HepG2 (cell line): ENCODE measurements around the gene BCL2L1. TPM values are rescaled to one million over a fixed set of nuclear protein-coding genes. Genes with fewer than 3 reads are reported as not detected.
A peak's percentile ranks its signal among the peaks of the same experiment; 100 is the strongest.

ENCODE experiments used
- BRF2 ChIP-seq: sonication (generic); formaldehyde crosslinking; IDR thresholded peaks from 2 replicates; pipeline ENCODE4 v1.8.1; 2022; ENCODE audit warnings: mild to moderate bottlenecking, missing genetic modification reagents
- CC2D1A ChIP-seq: sonication (generic); formaldehyde crosslinking; IDR thresholded peaks from 2 replicates; pipeline ENCODE4 v1.8.1; 2023; ENCODE audit warnings: mild to moderate bottlenecking, missing genetic modification reagents
- CEBPG ChIP-seq: IDR thresholded peaks from 2 replicates; pipeline ENCODE4 v1.6.1; 2016
- FOXO4 ChIP-seq: sonication (generic); formaldehyde crosslinking; conservative IDR thresholded peaks from 2 replicates; pipeline ENCODE4 v1.8.1; 2023; ENCODE audit warnings: missing genetic modification reagents
- HDAC1 ChIP-seq: sonication (generic); formaldehyde crosslinking; IDR thresholded peaks from 2 replicates; pipeline ENCODE4 v1.5.1; 2020; ENCODE audit warnings: mild to moderate bottlenecking, missing genetic modification reagents
- IRF9 ChIP-seq: sonication (generic); formaldehyde crosslinking; IDR thresholded peaks from 2 replicates; pipeline ENCODE4 v1.8.0; 2022; ENCODE audit warnings: missing genetic modification reagents, mild to moderate bottlenecking, borderline replicate concordance
- NBN ChIP-seq: fragments of 450-650 bp; conservative IDR thresholded peaks from 2 replicates; pipeline ENCODE4 v1.6.1; 2017
- NFE2L1 ChIP-seq: sonication (generic); formaldehyde crosslinking; IDR thresholded peaks from 2 replicates; pipeline ENCODE4 v1.4.0; 2020; ENCODE audit warnings: missing genetic modification reagents, mild to moderate bottlenecking, borderline replicate concordance
- PRDM10 ChIP-seq: sonication (generic); formaldehyde crosslinking; IDR thresholded peaks from 2 replicates; pipeline ENCODE4 v1.4.0; 2020; ENCODE audit warnings: low read depth, missing genetic modification reagents
- SKIL ChIP-seq: sonication (generic); formaldehyde crosslinking; IDR thresholded peaks from 2 replicates; pipeline ENCODE4 v1.8.0; 2022; ENCODE audit warnings: missing genetic modification reagents, mild to moderate bottlenecking, moderate library complexity, borderline replicate concordance
- ZBTB25 ChIP-seq: IDR thresholded peaks from 2 replicates; pipeline ENCODE4 v1.6.1; 2018; ENCODE audit warnings: missing genetic modification reagents
- ZGPAT ChIP-seq: IDR thresholded peaks from 2 replicates; pipeline ENCODE4 v1.6.1; 2016; ENCODE audit warnings: mild to moderate bottlenecking
- ZNF251 ChIP-seq: sonication (generic); formaldehyde crosslinking; IDR thresholded peaks from 2 replicates; pipeline ENCODE4 v1.9.0; 2021; ENCODE audit warnings: mild to moderate bottlenecking, missing genetic modification reagents
- ZNF33B ChIP-seq: sonication (generic); formaldehyde crosslinking; IDR thresholded peaks from 2 replicates; pipeline ENCODE4 v1.5.1; 2020; ENCODE audit warnings: mild to moderate bottlenecking, missing genetic modification reagents
- ZNF468 ChIP-seq: sonication (generic); formaldehyde crosslinking; IDR thresholded peaks from 2 replicates; pipeline ENCODE4 v1.8.0; 2022; ENCODE audit warnings: mild to moderate bottlenecking, moderate library complexity, missing genetic modification reagents
- ZNF580 ChIP-seq: IDR thresholded peaks from 2 replicates; pipeline ENCODE4 v1.6.1; 2016; ENCODE audit warnings: low read depth, borderline replicate concordance
- ZNF678 ChIP-seq: sonication (generic); formaldehyde crosslinking; IDR thresholded peaks from 2 replicates; pipeline ENCODE4 v1.4.0; 2020; ENCODE audit warnings: mild to moderate bottlenecking, missing genetic modification reagents
- polyA plus RNA-seq, 8 experiments: library from polyadenylated mRNA; depleted of rRNA in 3 of 8; stranded (reverse) in 7 of 8; unstranded in 1 of 8; fragments of >200 nt; fragmentation: Illumina TruSeq in 4 of 8; extraction: Trizol in 4 of 8; gene quantifications; 2 replicates each; pipeline versions ENCODE4 v1.2.1 to v1.2.3, GENCODE V29; 2011 to 2016; ENCODE audit warnings: low read depth in 4 of 8, missing spikeins in 1 of 8, mixed read lengths in 1 of 8; ENCODE audit not compliant: insufficient read depth in 1 of 8
- total RNA-seq, 5 experiments: library from RNA; depleted of rRNA; stranded (reverse); fragments of >200 nt; fragmentation: Illumina TruSeq; extraction: Trizol; gene quantifications; 2 replicates each; pipeline ENCODE4 v1.2.3, GENCODE V29; 2016; ENCODE audit warnings: low read depth in 1 of 5

The BCL2L1 gene
- total and polyA plus RNA-seq, 2 of the 13 experiments (the other 11 are each of a cell fraction or from before 2014, with no cell fraction given): 164 to 258 TPM

GRCh38 chr20:31662372-31662854 is 60.3 kb downstream of the BCL2L1 start (continued):
- TF ChIP-seq BRF2 (CRISPR knock-in tag) (no peak; the same call in 1 of the 2 replicates), PRDM10 (no peak), NFE2L1 (CRISPR knock-in tag) (no peak), ZGPAT (CRISPR knock-in tag) (no peak), ZNF468 (CRISPR knock-in tag) (no peak), NBN (no peak), IRF9 (CRISPR knock-in tag) (peak; percentile 39; the same call in 1 of the 2 replicates), CC2D1A (CRISPR knock-in tag) (no peak), HDAC1 (CRISPR knock-in tag) (no peak), FOXO4 (CRISPR knock-in tag) (no peak), ZNF580 (CRISPR knock-in tag) (no peak), ZNF33B (CRISPR knock-in tag) (0 out of 2 replicates have a peak, but pooled peaks have one; percentile 17), SKIL (no peak), ZNF251 (CRISPR knock-in tag) (no peak), ZBTB25 (CRISPR knock-in tag) (0 out of 2 replicates have a peak, but pooled peaks have one; percentile 2), CEBPG (CRISPR knock-in tag) (no peak), ZNF678 (no peak)
